ENCODE measurements around the gene ZBTB20.

ZBTB20 gene

DNA sequence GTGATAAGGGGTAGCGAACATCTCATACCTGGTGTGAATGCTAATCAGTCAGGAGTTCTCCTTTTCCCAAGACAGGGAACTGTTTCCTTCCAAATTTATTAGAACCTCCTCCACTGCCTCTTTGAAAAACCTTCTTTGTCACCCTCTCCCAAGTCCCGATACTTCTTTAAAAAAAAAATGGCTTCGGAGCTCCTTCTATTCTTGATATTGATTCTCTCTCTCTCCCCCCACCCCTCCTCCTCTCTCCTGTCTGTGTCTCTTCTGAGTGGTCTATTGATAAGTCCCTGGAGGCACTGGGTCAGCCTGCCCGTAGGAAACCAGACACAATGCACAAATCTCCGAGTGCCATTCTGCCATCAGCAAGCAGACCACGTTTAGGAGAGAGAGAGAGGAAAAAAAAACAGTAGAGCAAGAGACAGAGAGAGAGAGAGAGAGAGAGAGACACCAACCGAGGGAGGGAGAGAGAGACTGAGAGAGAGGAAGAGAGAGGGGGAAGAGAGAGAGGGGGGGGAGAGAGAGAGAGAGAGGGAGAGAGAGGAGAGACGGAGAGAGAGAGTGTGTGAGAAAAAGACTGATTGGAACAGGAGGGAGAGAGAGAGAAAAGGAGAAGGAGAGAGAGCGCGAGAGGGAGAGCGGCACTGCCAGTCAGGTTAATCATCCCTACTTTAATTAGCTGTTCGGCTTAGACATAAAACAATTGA is 692.4 kb downstream of the ZBTB20 start:
- no peak for DNase-seq

DNA sequence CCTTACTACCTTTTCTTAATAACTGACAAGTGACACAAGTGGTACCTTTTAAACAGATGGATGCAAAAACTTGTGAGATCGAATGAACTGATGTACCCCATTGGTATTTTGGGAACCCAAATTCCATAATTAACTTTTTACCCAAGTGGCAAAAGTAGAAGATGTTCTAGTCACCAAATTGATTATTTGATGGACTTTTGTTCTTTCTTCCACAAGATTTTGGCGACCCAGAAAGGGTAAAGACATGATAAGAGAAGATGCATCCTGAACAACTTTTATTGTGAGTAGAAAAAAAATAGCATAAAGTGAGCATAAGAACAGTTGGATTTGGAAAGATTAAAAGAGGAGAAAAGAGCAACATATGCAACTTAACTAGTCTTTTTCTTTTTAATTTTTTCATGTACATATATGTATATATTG is 693.7 kb downstream of the ZBTB20 start:
- no peak for DNase-seq

DNA sequence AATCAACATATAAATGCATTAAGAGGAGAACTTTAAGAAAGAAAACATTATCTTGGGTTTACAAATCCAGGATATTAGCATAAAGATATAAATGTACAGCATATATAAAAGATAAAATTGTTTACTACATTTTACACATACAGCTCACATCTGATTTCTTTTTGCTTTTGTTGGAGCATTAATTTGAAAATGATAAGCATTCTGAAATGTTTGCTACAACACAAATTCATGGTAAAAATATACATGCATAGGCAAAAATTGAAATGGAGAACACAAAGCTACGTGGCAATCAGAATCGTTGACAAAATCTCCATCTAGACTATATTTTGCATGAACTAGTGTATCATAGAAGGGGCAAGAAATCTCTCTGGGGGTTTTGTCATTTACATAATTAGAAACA is 694.2 kb downstream of the ZBTB20 start:
- no peak for DNase-seq

DNA sequence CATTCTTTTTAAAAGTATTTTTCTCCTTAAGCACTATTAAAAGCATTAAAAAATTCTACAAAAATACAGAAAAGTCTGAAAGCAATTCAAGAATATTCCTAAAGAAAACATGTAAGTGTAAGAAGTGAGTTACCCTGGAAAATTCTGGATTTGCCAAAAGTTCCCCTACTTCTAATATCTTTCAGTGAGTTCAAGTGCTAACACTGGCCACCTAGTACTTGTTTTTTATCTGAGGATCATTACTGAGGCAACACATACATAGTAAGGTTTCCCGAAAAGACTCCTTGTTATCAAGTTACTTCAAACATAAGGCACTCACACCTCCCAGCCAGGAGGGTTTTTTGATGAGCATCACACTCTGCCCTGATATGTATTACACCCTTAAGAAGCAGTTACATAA is 694.8 kb downstream of the ZBTB20 start:
- DNase-seq: no peak

DNA sequence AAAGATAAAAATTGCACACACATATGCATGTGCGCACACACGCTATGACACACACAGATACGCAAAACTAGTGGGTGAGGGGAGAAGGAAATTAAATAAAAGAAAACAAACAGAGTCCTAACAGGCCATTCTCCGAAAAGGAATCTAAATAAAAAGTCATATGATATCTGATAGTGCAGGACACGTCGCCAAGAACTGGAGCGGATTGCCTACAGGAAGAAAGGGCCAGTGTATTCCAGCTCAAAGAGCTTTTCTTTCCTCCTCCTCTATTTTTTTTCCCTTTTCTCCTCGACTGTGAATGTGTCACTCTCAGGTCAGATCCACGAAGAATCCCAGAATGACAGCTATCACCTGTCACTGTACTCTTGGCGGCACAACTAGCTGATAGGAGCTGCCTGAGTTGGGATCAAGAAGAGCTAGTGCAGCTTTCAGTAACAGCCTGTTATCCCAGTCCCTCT is 695.5 kb downstream of the ZBTB20 start:
- DNase-seq: no peak

DNA sequence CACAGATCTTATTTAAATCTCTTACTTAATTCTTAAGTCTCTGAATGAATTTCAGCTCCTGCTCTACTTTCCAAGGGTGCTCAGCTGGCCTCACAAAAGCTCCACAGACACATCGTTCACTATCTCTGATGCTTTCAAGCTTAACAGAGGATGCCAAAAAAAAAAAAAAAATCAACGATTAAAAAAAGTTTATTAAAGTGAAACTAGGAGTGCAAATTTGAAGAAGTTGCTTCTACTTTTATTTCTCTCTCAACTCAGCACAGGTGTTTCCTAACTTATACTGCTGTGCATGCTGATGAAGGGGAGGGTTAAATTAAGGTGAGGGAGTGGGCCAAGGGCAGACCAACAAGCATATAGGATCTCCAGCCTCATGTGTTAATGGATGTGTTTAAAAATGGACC is 696.0 kb downstream of the ZBTB20 start:
- DNase-seq: no peak

DNA sequence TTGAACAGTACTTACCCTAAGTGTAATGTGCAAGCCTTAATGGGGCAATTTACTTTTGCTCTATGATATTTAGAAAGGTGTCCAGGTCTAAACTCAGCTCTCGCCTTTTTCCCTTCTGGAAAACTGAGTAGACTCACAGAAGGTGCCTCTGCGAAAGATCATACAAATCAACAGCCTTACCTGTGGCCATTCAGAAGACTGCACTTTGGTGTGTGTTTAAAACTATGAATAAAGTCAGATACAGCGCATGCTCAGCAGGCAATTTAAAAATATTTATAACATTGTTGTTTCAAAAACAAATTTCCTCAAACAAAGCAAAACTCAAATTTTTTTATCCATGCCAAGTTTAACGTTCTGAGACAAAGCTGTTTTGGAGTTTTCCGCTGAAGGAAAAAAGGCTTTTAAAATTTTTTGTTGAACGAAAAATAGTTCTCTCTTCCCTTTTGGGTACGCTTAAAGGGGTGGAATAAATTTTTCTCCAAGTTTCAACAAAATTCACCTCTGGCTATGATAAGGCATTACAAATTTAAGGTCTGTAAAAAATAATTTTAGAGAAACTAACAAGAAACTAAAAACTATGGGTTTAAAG is 697.0 kb downstream of the ZBTB20 start:
- DNase-seq: no peak

DNA sequence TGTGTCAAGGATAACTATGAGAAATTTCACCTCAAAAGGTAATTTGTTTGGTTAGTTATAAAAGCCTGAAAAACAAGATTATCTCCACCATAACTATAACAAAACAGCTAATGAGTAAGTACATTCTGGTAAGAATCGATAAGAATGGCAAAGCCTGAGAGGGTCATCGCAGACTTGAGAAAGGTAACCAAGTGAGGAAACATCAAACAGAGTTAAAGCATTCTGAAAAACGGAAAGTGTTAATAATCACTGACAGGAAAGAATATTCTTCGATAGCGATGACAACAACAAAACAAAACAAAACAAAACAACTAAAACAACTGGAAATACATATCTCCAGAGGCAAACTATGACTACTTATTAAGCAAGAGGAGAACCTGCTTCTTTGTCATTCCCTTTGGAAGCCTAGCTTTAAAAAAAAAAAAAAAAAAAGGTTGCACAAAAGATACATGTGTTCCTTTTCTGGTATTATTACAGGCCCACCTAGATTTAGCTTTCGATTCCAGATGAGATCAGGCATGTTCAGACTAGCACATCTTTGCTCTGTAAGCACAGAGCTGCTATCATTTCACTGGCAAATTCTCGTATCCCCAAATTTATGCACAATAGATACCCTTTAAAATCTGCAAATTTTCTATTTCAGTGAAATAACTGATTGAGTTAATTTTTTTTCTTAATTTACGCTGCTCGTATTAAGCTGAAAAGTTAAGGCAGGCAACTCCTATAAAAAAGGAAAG is 697.6 kb downstream of the ZBTB20 start:
- no peak for DNase-seq

DNA sequence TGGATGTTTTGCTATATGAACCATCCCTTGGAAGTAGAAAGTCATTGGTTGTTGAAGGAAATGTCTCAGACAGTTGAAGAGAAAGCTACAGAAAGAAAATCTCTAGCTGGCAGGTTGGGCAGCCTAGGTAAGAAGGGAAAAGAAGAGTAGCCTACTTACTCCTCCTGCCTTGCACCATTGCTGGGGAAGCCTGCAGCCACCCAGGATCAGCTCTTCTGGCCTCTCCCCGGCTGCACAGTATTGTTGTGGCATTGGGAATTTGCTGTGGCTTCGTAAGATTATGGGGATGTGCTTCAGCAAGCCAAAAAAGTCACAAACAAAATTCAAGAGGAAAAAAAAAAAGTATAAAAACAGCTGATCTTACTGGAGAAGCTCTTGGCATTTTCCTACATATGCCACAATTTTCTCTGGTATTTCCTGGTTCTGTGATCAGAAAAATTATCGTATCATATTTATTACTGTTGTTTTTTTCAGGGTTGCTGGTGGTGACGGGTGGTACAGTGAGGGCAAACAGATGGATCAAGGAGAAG is 699.1 kb downstream of the ZBTB20 start:
- DNase-seq: no peak

DNA sequence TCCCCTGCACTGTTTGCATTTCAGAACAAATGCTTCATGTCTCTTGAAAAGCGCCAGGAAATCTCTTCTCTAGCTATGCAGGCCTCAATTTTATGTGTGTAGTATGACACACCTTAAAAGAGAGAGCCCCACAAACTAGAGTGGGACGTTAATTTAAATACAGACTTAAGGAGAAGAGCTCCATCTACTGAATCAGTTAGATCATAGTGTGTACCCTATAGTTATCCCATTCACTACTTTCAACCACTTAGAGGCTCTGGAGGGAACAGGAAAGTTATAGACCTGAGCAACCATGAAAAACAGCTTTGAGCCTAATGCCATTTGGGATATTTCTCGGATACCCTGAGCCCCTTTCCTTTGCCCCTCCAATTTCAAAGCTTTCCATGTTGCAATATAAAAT is 699.5 kb downstream of the ZBTB20 start:
- no peak for DNase-seq

DNA sequence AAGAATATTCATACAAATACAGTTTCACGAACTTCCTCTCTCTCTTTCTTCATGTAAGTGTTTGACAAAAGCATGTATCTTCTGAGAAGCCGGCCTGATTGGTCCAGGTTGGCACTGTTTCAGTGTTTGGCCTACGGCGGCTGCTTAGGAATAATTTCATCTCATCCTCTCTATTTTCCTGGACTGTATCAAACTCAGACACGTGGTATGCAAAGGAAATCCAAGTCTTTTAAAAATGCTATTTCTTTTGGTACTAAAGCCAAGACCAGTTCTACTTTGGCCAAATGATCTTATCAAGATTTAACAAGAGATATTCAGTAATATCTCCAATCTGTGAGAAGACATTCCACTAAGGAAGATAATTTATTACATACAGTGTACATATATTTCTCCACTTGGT is 700.5 kb downstream of the ZBTB20 start:
- no peak for DNase-seq

DNA sequence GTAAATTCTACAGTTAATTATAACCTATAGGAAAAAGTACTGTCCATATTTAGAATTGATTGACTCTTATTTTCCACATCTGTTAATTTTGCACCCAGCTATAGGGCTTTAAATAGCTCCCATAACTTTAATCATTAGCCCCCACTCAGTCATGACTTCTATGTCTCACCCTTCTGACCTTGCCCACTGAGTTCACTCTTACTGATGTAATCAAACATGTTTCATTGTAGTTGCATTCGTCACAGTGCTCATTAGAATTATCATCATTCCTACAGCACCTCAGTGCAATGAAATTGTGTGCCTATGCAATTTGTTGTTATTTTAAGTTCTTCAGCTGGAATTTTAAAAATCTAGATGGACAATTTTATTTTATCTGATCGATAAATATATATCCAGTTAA is 701.9 kb downstream of the ZBTB20 start:
- DNase-seq: no peak

DNA sequence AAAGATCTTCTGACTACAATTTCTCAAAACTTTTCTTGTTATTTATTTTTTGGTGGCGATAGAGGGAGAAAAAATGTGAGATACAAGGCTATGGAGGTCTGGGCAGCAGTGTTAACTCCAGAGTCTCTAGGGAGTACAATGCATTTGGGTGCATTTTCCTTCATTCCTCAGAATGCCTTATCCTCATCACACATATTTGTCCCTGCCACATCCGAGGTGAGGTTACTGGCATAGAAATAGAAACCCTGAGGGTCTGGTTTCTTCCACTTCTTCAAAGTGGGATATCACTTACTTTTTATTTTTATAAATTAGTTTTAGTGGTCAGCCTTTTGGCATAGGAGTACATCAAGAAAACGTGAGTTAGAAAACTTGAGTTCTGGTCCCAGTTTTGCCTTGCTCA is 702.9 kb downstream of the ZBTB20 start:
- no peak for DNase-seq

DNA sequence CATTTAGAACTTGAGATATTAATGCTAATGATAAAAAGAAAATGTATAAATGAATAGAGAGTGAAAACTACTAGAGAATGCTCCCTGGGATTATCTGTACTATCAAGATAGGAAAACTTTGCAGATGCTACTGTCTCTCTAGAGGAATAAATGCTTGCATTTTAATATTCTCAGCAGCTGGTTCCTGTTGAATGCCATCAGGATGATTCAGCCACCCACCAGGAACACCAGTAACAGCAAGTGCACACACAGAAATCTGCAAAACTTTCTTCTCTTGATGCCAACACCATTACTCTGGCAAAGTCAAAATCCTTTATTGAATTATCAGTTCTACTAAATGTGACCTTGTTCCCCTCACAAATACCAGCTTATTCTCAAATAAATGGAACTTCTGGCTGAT is 704.8 kb downstream of the ZBTB20 start:
- no peak for DNase-seq

DNA sequence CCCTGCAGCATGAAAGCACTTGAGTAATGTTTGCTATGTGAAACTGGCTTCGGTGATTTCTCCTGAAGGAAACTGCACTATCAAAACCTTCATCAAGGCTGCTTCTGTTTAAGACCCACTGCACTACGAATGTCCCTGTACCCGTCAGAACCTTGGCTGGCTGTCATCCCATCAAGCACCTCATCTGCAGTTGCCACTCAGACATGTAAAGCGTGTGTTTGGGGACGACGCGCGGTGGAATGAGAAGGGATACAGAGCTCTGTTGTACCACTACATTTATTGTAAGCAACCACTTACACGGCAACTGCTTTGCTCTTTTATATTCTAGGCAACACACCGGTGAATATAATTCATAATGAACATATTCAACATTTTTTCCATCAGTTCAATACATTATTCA is 705.7 kb downstream of the ZBTB20 start:
- DNase-seq: no peak

DNA sequence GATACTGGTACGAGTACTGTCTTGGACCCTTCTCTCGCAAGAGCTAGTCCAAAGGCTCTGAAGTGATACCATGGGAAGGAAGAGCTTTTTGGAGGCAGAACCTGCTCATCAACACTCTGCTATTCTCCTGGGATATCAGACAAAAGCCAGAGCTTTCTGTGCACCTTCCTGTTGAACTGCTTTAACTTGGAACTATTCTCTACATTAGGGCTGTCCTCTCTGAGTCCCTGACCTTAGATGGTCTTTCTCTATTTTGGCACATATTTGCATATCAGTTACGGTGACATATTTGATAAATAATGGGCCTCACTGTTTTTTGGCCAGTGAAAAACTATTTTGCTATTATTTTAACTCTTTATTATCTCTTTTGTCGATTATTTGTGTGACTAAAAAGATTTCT is 706.4 kb downstream of the ZBTB20 start:
- DNase-seq: no peak

DNA sequence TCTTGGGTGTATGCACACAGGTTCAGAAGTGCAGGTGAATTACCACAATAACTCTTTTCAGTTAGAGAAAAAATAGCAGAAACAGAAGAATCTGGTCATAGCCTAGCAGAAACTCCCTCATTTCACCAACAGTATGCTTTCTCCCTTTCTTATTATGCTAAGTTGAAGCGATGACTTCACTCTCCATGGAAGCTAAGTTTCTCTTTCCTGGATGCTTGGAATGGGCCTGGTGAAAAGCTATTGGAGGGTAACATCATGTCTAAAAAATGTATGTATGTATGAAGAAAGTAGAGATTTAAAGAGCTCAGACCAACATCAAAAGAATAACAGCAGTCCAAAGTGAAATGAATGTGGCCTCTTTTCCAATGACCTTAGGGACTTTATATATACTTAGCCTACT is 707.8 kb downstream of the ZBTB20 start:
- DNase-seq: no peak

DNA sequence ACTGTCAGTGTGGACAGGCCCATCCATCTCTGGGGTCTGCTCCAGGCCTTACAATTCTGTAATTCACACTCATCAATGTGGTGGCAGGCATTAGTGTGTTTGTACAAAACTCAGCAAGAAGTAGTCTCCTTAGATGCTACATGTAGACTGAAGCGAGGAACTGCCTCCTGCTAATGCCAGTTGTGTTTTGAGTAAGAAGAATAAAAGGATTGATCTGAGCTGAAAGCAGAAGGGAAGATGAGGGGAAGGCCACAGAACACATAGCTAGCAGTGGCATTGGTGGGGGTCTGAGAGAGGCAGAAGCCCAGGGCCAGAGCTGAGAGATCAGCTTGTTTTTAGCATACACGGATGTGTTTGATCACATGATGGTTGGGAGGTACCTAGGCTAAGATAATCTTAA is 709.2 kb downstream of the ZBTB20 start:
- no peak for DNase-seq

DNA sequence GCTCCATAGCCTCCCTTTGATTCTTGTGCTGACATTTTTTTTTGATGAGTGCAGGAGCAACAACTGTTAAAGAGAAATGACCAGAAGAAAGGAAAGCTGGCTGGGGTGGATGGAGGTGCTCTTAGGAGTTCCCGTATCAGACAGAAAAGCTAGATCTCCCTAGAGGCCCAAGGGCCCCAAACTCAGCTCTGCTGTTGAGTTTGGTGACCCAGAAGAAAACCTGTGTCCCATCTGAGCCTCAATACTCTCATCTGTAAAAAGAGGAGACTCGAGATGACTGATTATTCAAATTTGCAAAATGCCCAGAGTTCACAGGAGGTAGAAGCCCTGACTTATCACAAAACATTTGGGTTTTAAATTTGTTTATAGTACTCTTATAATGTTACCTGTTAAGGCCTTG is 710.9 kb downstream of the ZBTB20 start:
- no peak for DNase-seq

DNA sequence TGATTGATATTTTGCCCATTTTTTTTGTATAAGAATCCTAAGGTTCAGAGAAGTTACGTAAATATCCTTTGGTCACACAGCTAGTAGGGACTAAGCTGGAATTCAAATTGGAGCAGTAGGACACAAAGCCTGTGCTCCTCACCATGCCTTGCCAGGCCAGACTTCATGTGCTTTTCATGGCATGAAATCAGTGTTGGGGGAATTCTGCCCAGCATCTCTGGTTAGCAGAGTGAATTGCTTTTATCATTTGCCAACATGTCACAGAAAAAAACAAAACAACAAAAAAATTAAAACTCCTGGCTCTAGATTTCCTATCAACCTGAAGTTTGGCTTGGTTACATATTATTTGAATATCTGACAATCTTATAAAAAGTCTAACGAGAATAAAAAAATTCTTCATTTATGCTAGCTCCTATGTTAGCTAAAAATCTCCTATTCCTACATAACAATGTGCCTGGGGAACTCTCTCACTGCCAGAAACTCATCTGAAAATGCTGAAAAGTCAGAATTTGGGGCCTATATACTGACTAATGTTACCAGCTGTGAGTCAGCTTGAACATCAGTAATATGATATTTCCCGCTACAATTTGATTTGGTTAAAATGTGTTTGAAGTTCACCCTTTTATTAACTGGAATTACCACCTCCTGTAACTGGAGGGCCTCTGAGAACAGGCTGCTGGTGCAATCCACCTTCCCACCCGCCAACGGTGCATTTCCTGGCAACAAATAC is 711.5 kb downstream of the ZBTB20 start:
- no peak for DNase-seq

DNA sequence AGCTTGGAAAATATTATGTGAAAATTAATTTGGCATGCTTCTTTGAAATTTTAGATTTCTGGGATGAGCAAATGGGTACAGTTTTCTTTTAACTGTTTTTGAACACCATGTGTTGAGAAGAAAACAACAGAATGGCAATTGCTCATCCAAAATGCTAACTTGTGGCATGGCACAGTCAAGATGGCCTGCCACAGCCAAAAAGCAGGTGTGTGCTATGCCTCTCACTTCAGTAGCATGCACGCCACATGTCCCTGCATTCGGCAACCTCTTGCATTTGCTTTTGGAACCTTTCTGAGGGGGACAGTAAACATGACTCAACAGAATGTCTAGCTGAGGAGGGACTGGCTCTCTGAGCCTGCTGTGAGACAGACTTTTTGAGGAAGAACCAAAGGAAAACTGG is 714.8 kb downstream of the ZBTB20 start:
- no peak for DNase-seq

DNA sequence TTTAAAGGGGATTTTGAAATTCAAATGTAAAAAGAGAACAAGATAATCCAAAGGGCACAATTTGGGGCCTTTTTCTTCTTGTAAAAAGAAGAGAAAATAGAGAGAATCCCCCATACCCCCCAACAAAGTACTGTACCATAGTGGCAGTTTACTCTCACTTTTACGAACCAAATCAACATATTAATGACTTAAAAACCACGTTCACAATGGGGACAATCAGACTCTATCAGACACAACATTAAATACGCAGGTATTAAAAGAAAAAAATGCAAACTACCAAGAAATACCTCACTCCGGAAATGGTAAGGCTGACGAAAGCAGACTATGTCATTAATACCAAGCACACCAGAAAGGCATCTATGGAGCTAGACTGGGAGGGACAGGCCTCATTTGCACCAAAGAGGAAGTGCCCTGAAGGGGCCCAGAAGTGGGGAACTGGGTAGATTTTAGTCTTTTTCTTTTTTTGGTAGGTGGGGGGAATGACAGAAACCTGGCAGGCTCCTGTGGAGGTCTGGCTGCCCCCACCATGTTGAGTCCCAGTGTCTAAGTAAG is 719.0 kb downstream of the ZBTB20 start:
- no peak for DNase-seq

Data from CD4-positive, alpha-beta T cell treated with Interleukin-4 for 4 hours (primary cell).